HCT116 (cell line): ENCODE measurements around the gene ARL6IP1. TPM values are rescaled to one million over a fixed set of nuclear protein-coding genes. Genes with fewer than 3 reads are reported as not detected.

ENCODE experiments used
- ATAC-seq: fragments of 200-7000 bp; cut with Tn5 transposase; 2 replicates; pipeline ENCODE4 v1.9.1; 2020; ENCODE audit warnings: mild to moderate bottlenecking, moderate library complexity
- BruUV-seq: library from RNA; stranded (reverse); fragments of 400-500 nt; replicated peaks from 2 replicates; lab custom pipeline; 2021; lab: Mats Ljungman, UMichigan
- CTCF ChIA-PET: fragments of 300-600 bp; sonication (Branson Sonifier 250); formaldehyde crosslinking; loops from one replicate; lab custom pipeline; 2021; ENCODE audit warnings: antibody characterized with exemption; lab: Charles Lee
- POLR2A ChIA-PET: fragments of 300-600, 350-600 bp; sonication (Branson Sonifier 250); formaldehyde crosslinking; loops from one replicate; lab custom pipeline; 2021; ENCODE audit warnings: antibody characterized with exemption; lab: Charles Lee
- RAD21 ChIA-PET, 2 experiments: fragments of 300-600 bp; sonication (Branson Sonifier 250); formaldehyde crosslinking; loops; one replicate each; lab custom pipeline; 2023; ENCODE audit warnings: low total read pairs in 2 of 2; ENCODE audit not compliant: uncharacterized antibody in 2 of 2, unreplicated experiment in 2 of 2, low non-redundant PET in 1 of 2; lab: Charles Lee
- DNase-seq: peaks from one replicate; pipeline ENCODE4 v3.0.0-alpha.2; 2010; ENCODE audit warnings: low read depth, low spot score
- H2AFZ ChIP-seq: fragments of 200-600 bp; shearing (Covaris generic), sonication (generic); 2 replicates; pipeline ENCODE4 v1.6.1; 2017; ENCODE audit warnings: low read depth, mixed run types, mixed read lengths, antibody characterized with exemption, low read length; ENCODE audit not compliant: poor library complexity, severe bottlenecking
- H3K27ac ChIP-seq: 2 replicates; pipeline ENCODE4 v1.5.1; 2012; ENCODE audit warnings: low read depth, low read length
- H3K27me3 ChIP-seq: fragments of 200-600 bp; sonication (generic); 2 replicates; pipeline ENCODE4 v1.6.1; 2016; ENCODE audit warnings: mixed run types, low read length, mixed read lengths; ENCODE audit not compliant: insufficient read depth
- H3K36me3 ChIP-seq, 2 experiments: fragments of 200-500 bp in 1 of 2; fragments of 200-600 bp in 1 of 2; sonication (Bioruptor generic) in 1 of 2; sonication (generic) in 1 of 2; 2 replicates each; pipeline versions ENCODE4 v1.5.1 to v1.6.1; 2014 to 2016; ENCODE audit warnings: low read length in 2 of 2, inconsistent platforms in 1 of 2, mixed read lengths in 1 of 2, mixed run types in 1 of 2; ENCODE audit not compliant: insufficient read depth in 2 of 2, control insufficient read depth in 1 of 2
- H3K4me1 ChIP-seq, 2 experiments: fragments of 200-600 bp in 1 of 2; sonication (generic) in 1 of 2; 2 replicates each; pipeline versions ENCODE4 v1.5.1 to v1.6.1; 2012 to 2017; ENCODE audit warnings: low read length in 2 of 2, inconsistent platforms in 1 of 2, mild to moderate bottlenecking in 1 of 2, mixed read lengths in 1 of 2, mixed run types in 1 of 2, moderate library complexity in 1 of 2; ENCODE audit not compliant: insufficient read depth in 2 of 2, control insufficient read depth in 1 of 2
- H3K4me2 ChIP-seq: fragments of 200-600 bp; sonication (generic); 2 replicates; pipeline ENCODE4 v1.6.1; 2017; ENCODE audit warnings: mixed run types, low read length, mixed read lengths
- H3K4me3 ChIP-seq, 2 experiments: fragments of 200-600 bp in 1 of 2; sonication (generic) in 1 of 2; replicated peaks in 1 of 2; 2 replicates each; pipeline ENCODE4 v1.5.1; 2011 to 2016; ENCODE audit warnings: low read length in 2 of 2, control low read depth in 1 of 2, low read depth in 1 of 2, mild to moderate bottlenecking in 1 of 2, mixed read lengths in 1 of 2, mixed run types in 1 of 2
- H3K79me2 ChIP-seq: fragments of 200-600 bp; sonication (generic); 2 replicates; pipeline ENCODE4 v1.6.1; 2017; ENCODE audit warnings: mild to moderate bottlenecking, mixed run types, low read length, moderate library complexity, mixed read lengths; ENCODE audit not compliant: insufficient read depth
- H3K9ac ChIP-seq: fragments of 200-600 bp; sonication (generic); 2 replicates; pipeline ENCODE4 v1.6.1; 2016; ENCODE audit warnings: low read length, mixed read lengths
- H3K9me2 ChIP-seq: fragments of 200-600 bp; sonication (generic), shearing (Covaris generic); 2 replicates; pipeline ENCODE4 v1.6.1; 2017; ENCODE audit warnings: mixed run types, mild to moderate bottlenecking, moderate library complexity; ENCODE audit not compliant: insufficient read depth
- H3K9me3 ChIP-seq, 2 experiments: fragments of 200-500 bp in 1 of 2; fragments of 200-600 bp in 1 of 2; sonication (Bioruptor generic) in 1 of 2; sonication (generic) in 1 of 2; 2 replicates each; pipeline ENCODE4 v1.6.1; 2014 to 2017; ENCODE audit warnings: low read length in 2 of 2, mixed read lengths in 2 of 2, inconsistent platforms in 1 of 2, low read depth in 1 of 2, mild to moderate bottlenecking in 1 of 2, mixed run types in 1 of 2, moderate library complexity in 1 of 2; ENCODE audit not compliant: control insufficient read depth in 1 of 2, insufficient read depth in 1 of 2
- H4K20me1 ChIP-seq: fragments of 200-600 bp; sonication (generic), shearing (Covaris generic); 2 replicates; pipeline ENCODE4 v1.6.1; 2017; ENCODE audit warnings: mixed run types, mild to moderate bottlenecking, moderate library complexity; ENCODE audit not compliant: insufficient read depth
- ATF3 ChIP-seq: IDR thresholded peaks from 2 replicates; pipeline ENCODE4 v1.6.1; 2012
- CBX3 ChIP-seq: IDR thresholded peaks from 2 replicates; pipeline ENCODE4 v1.6.1; 2012; ENCODE audit warnings: low read depth
- ELF1 ChIP-seq: IDR thresholded peaks from 2 replicates; pipeline ENCODE4 v1.6.1; 2012; ENCODE audit warnings: low read depth, borderline replicate concordance
- EZH2phosphoT487 ChIP-seq: fragments of 200-600 bp; IDR thresholded peaks from 2 replicates; pipeline ENCODE4 v1.6.1; 2018; ENCODE audit warnings: antibody characterized with exemption, borderline replicate concordance
- FOSL1 ChIP-seq: IDR thresholded peaks from 2 replicates; pipeline ENCODE4 v1.6.1; 2012; ENCODE audit warnings: low read depth
- JUND ChIP-seq: IDR thresholded peaks from 2 replicates; pipeline ENCODE4 v1.6.1; 2012
- MAX ChIP-seq: IDR thresholded peaks from 2 replicates; pipeline ENCODE4 v1.6.1; 2012
- POLR2AphosphoS5 ChIP-seq: IDR thresholded peaks from 2 replicates; pipeline ENCODE4 v1.6.1; 2011; ENCODE audit warnings: mild to moderate bottlenecking, low read depth, low read length, moderate library complexity
- SIN3A ChIP-seq: IDR thresholded peaks from 2 replicates; pipeline ENCODE4 v1.6.1; 2012; ENCODE audit warnings: low read depth
- SRF ChIP-seq: IDR thresholded peaks from 2 replicates; pipeline ENCODE4 v1.6.1; 2012; ENCODE audit warnings: low read depth
- ZNF274 ChIP-seq: fragments of 200-500 bp; sonication (Bioruptor generic); IDR thresholded peaks from 2 replicates; pipeline ENCODE4 v1.6.1; 2014; ENCODE audit warnings: mild to moderate bottlenecking, low read depth, low read length, inconsistent platforms
- intact Hi-C: fragments of 100-400 bp; cut with micrococcal nuclease; formaldehyde crosslinking; loops from 2 replicates; pipeline ENCODE4 v1.10.0; 2022
- total RNA-seq: library from RNA; stranded (reverse); gene quantifications from one replicate; pipeline ENCODE4 v1.2.1, GENCODE V29; 2021; ENCODE audit not compliant: unreplicated experiment
- TF ChIP-seq, protein P1 (sequence below): IDR thresholded peaks from 2 replicates; pipeline ENCODE4 v1.6.1; 2012; ENCODE audit warnings: low read depth

Gene ARL6IP1
- total RNA-seq, 1 experiment from 2014 or later: 197 TPM

DNA sequence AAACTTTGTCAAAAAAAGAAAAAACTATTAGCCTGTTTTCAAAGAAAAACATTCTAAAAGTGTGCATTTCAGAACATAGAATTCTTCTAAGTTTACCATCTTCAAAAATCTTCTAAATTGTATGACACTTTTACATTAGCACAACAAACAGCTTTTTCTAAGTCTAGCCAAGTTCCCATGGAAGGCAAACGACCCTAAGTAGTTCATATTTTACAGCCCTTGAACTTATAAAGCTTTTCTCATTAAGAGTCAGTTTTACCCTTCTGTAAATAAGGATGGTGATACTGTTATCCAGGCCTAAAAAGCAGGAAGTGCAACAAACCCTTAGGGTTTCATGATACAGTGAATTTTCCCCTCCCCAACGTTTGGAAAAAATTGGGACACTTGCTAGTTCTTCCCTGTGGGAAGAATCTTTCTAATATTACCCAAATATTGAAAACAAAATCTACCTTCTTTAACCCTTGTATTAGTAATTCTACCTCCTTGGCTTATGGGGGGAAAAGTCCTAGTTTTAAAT is 4.0 kb upstream of the ARL6IP1 start:
- ChIA-PET CTCF (no interaction called here), POLR2A (interaction anchor here (8.2 kb wide), 1 partner anchor 17 kb away, joined by 190 read pairs; the partner anchor contains the start of gene RPS15A), RAD21 (no interaction called here)
- ATAC-seq (no peak), DNase-seq (no peak)
- H3K36me3 ChIP-seq: peaks cover 25 to 28% of the 10 kb centered on the region in 2 experiments; a peak in 3 of 4 replicates
- no TSS peak for BruUV-seq
- no peak for TF ChIP-seq SRF
- H3K27ac ChIP-seq: no peak overlapping the region
- intact Hi-C loops: no loop called here
- H3K4me2 ChIP-seq: no peak overlapping the region
- no peak overlapping the region for H3K9ac ChIP-seq
- no peaks in the 10 kb centered on the region for H3K9me3 ChIP-seq
- no peaks in the 10 kb centered on the region for H3K9me2 ChIP-seq
- no peaks in the 10 kb centered on the region for H3K27me3 ChIP-seq
- peaks cover 3% of the 10 kb centered on the region; the same call in 1 of the 2 replicates for H4K20me1 ChIP-seq
- H3K4me1 ChIP-seq: peaks cover 3 to 32% of the 10 kb centered on the region in 2 experiments; a peak in 3 of 4 replicates
- no peak overlapping the region for H2AFZ ChIP-seq
- peaks cover 22% of the 10 kb centered on the region for H3K79me2 ChIP-seq
- H3K4me3 ChIP-seq: no peak overlapping the region

DNA sequence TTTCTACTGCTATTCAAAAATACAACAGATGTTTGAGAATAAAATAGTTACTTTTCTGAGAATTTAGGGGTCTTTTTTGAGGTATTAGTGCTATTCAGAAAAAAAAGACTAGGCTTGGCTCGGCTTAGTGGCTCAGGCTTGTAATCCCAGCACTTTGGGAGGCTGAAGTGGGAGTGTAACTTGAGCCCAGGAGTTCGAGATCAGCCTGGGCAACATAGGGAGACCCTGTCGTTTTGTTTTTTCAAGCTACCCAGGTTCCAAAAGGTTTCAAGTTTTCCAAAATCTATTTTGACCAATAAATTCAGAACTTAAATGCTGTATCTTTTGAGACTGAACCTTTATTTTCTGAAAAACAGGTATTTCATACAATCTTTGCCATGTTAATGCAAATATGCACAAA is 3.2 kb upstream of the ARL6IP1 start:
- RAD21 ChIA-PET: no interaction called here
- Histone ChIP-seq H3K36me3 (peaks cover 20 to 21% of the 10 kb centered on the region in 2 experiments), H4K20me1 (peaks cover 11% of the 10 kb centered on the region; the same call in 1 of the 2 replicates), H2AFZ (no peak overlapping the region), H3K9me2 (no peaks in the 10 kb centered on the region), H3K27ac (no peak overlapping the region), H3K4me3 (no peak overlapping the region), H3K79me2 (peaks cover 29% of the 10 kb centered on the region), H3K27me3 (no peaks in the 10 kb centered on the region), H3K9ac (no peak overlapping the region), H3K9me3 (no peaks in the 10 kb centered on the region), H3K4me1 (peaks cover 7 to 40% of the 10 kb centered on the region in 2 experiments; a peak in 3 of 4 replicates), H3K4me2 (no peak overlapping the region)
- no peak for TF ChIP-seq ATF3
- no peak for TF ChIP-seq FOSL1
- TF ChIP-seq MAX: no peak
- TF ChIP-seq ELF1: no peak
- no peak for TF ChIP-seq POLR2AphosphoS5
- no peak for TF ChIP-seq ZNF274
- no peak for TF ChIP-seq EZH2phosphoT487
- no peak for TF ChIP-seq JUND
- TF ChIP-seq CBX3: no peak
- TF ChIP-seq SRF: no peak
- no peak for TF ChIP-seq SIN3A
- TF ChIP-seq, protein P1, sequence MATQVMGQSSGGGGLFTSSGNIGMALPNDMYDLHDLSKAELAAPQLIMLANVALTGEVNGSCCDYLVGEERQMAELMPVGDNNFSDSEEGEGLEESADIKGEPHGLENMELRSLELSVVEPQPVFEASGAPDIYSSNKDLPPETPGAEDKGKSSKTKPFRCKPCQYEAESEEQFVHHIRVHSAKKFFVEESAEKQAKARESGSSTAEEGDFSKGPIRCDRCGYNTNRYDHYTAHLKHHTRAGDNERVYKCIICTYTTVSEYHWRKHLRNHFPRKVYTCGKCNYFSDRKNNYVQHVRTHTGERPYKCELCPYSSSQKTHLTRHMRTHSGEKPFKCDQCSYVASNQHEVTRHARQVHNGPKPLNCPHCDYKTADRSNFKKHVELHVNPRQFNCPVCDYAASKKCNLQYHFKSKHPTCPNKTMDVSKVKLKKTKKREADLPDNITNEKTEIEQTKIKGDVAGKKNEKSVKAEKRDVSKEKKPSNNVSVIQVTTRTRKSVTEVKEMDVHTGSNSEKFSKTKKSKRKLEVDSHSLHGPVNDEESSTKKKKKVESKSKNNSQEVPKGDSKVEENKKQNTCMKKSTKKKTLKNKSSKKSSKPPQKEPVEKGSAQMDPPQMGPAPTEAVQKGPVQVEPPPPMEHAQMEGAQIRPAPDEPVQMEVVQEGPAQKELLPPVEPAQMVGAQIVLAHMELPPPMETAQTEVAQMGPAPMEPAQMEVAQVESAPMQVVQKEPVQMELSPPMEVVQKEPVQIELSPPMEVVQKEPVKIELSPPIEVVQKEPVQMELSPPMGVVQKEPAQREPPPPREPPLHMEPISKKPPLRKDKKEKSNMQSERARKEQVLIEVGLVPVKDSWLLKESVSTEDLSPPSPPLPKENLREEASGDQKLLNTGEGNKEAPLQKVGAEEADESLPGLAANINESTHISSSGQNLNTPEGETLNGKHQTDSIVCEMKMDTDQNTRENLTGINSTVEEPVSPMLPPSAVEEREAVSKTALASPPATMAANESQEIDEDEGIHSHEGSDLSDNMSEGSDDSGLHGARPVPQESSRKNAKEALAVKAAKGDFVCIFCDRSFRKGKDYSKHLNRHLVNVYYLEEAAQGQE: no peak
- intact Hi-C loops: no loop called here
- CTCF ChIA-PET: no interaction called here
- POLR2A ChIA-PET: interaction anchor here (8.2 kb wide), 1 partner anchor 16 kb away, joined by 190 read pairs; the partner anchor contains the start of gene RPS15A
- DNase-seq (no peak), ATAC-seq (no peak)
- BruUV-seq: no TSS peak
